GM12875 (cell line): ENCODE measurements around the gene C1orf116.
A peak's percentile ranks its signal among the peaks of the same experiment; 100 is the strongest.

ENCODE experiments used
- H3K4me3 ChIP-seq: one replicate; pipeline ENCODE4 v1.5.1; 2011; ENCODE audit warnings: low read depth, low read length, control low read depth
- TF ChIP-seq, protein P1 (sequence below): IDR thresholded peaks from 2 replicates; pipeline ENCODE4 v1.5.1; 2011; ENCODE audit warnings: low read depth, mild to moderate bottlenecking, control low read depth, inconsistent platforms, low read length, moderate library complexity, borderline replicate concordance; ENCODE audit not compliant: insufficient read depth

The C1orf116 gene

DNA sequence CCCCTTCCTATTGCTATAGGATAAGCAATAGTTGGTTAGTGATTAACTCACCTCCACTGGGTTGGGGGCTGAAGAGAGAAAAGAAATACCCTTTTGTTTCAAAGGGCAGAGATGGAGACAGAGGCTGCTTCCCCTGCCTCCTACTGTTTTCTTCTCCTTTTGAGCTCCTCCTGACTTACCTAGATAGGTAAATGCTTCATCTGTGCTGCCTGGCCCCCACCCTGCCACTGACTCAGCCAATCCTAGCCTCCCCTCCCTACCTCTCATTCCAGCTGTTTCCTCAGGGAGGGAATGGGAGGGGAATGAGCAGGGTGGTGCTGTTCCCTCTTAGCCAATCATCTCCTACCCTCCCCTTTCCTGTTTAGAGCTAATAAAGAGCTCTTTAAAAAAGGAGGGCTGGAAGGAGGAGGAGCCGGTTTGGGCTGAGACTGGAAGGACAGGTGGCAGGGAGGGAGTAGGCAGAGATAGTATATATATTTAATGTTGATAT lies at the start of gene C1orf116:
Gene C1orf116 (minus strand): TSS at position 229 of the 490 bp plus-strand sequence. CDS start 5,158 bp downstream, outside the sequence.
- H3K4me3 ChIP-seq, result no peak within 1 kb of the TSS
- TF ChIP-seq, protein P1, sequence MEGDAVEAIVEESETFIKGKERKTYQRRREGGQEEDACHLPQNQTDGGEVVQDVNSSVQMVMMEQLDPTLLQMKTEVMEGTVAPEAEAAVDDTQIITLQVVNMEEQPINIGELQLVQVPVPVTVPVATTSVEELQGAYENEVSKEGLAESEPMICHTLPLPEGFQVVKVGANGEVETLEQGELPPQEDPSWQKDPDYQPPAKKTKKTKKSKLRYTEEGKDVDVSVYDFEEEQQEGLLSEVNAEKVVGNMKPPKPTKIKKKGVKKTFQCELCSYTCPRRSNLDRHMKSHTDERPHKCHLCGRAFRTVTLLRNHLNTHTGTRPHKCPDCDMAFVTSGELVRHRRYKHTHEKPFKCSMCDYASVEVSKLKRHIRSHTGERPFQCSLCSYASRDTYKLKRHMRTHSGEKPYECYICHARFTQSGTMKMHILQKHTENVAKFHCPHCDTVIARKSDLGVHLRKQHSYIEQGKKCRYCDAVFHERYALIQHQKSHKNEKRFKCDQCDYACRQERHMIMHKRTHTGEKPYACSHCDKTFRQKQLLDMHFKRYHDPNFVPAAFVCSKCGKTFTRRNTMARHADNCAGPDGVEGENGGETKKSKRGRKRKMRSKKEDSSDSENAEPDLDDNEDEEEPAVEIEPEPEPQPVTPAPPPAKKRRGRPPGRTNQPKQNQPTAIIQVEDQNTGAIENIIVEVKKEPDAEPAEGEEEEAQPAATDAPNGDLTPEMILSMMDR, result no peak

DNA sequence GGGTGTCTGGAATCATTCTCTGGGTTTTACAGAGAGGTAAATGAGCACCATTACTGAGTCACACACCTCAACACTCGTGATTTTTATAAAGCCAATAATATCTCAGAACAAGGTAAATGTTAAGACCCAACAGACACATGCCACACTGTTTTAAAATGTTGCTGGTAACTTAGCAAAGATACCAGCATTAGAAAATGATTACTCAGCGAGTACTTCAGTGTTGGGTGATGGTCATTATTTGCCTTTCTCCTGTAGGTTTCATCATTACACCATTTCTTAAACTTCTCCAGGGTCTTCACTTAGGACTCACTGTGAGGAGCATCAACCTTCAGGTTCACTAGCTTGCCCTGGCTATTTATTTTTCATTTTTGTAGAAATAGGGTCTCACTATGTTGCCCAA lies 49.2 kb upstream of the C1orf116 start:
- no peak overlapping the region for H3K4me3 ChIP-seq
- TF ChIP-seq, protein P1, result no peak

DNA sequence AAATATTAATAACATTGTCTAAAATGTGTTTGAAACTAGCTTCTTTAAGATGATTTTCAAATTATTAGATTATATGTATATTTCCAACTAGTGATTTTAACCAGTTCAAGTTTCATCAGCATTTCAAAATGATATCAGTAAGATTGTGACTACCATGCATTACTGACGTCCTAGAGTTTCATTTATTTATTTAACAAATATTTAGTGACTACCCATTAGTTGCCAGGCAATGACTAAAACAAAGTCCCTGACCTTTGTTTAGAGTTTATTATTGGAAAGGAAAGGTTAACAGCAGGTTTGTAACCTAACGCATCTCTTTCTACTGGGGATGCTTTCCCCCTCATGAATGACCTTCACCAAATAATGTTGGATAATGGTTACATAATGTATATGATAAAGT lies 48.5 kb upstream of the C1orf116 start:
- H3K4me3 ChIP-seq, result no peak overlapping the region
- TF ChIP-seq, protein P1, result no peak

DNA sequence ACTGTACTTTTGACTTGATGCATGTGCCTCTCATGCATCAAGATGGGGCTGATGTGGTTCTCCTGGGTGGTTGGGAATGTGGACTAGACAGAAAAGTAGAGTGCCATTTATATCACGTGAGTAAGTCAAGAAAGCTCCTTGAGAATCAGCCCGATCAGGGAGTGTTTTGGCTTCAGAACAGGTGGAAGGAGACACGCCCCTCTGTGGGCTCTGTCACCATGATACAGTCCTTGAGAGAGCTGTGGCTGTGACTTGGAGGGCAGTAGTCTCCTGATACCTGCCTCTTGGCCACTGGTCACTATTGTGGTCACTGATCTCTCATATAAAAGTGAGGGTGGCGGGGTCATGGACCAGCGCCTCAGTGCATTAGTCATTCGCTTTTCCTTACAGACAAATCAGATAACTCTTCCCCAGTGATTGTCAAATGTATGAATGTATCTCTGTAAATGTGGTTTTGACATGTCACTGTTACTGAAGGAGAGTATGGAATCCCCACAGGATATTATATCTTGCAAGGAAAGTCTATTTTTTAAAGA lies 47.2 kb upstream of the C1orf116 start:
- TF ChIP-seq, protein P1, result no peak
- H3K4me3 ChIP-seq, result no peak overlapping the region

DNA sequence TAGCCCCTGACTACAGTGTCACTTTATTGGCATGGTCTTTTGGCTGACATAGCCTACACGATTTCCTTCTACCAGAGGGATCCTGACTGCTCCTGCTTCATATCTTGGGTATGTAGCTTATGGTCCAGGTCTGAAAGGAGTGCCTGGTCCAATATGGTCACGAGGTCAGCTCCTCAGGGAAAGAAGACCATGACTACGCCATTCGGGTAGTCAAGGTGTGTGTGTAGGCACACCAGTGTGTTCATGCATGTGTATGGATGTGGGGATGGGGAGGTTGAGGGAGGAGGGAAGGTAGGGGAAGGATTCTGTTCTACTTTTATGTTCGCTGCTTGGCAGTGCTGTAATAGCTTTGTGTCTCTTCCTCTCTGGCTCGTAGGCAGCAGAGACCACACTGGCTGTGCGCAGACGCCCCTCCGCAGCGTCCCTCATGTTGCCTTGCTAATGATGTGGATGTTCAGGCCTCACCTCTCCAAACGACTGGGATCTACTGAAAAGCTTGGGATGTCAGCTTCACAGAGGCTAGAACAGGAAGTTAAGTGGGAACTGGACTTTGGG lies 46.1 kb upstream of the C1orf116 start:
- TF ChIP-seq, protein P1, result no peak
- H3K4me3 ChIP-seq, result no peak overlapping the region

DNA sequence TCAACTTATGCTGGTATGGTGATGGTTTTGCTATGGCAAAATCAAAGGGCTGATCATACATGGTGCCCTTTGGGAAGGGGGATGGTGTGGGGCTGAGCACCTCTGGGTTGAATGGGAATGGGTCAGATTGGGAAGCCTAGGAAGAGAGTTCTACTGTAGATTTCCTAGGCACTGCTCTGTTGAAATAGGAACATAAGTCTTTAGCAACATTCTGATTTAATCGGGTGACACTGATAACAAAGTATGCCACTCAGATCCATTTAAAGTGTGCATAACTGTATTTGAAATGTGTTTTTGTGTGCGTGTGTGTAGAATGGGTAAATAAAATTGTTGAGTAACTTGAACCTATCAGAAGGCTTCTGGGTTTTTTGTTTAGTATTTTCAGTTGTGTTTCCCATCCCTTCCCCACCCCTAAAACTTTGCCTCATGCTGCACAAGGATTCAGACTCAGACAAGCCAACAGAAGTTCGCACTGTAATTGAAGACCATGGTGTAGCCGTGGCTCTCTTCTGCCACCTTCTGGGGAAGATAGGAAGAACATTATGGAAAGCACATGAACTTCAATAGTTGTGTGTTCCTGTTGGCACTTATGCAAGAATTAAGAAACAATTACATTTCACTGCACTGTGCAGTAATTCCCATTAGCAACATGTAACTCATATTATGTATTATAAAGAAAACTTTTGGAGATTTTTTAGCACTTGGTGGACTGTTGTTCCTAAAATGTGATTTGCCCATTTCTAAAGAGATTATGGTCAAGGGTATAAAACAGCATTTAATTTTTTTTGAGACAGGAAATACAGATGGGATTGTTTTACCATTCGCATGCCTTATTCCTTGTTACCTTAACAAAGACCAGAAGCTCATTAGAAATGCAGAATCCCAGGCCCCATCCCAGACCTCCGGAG lies 45.2 kb upstream of the C1orf116 start:
- TF ChIP-seq, protein P1, result peak; percentile 79
- no peak overlapping the region for H3K4me3 ChIP-seq
